Measurements from ENCODE around the gene UBASH3B. TPM values are rescaled to one million over a fixed set of nuclear protein-coding genes. Genes with fewer than 3 reads are reported as not detected.
"Not testable (repeated sequence)": the region's sequence is repeated elsewhere in the genome, so short reads cannot be mapped to it uniquely, and the experiment has no call there.

UBASH3B gene
- total RNA-seq, 1 experiment from 2014 or later: 81.9 TPM

GRCh38 chr11:122822241-122822640 is 166.7 kb downstream of the UBASH3B start:
- Histone ChIP-seq H3F3A (ENCODE audit: insufficient read depth, low read depth) (peaks cover 9% of the 10 kb centered on the region; the same call in 1 of the 2 replicates), H3K79me2 (ENCODE audit: low read depth) (no peaks in the 10 kb centered on the region), H3K4me1 (replicated peaks; ENCODE audit: insufficient read depth) (peaks cover 7% of the 10 kb centered on the region), H3K9me2 (ENCODE audit: insufficient read depth) (0 out of 2 replicates have a peak, but pooled peaks cover 3% of the 10 kb centered on the region), H4K20me1 (ENCODE audit: insufficient read depth) (no peaks in the 10 kb centered on the region), H3K9me3 (ENCODE audit: insufficient read depth, low read depth) (peaks cover 6% of the 10 kb centered on the region; the same call in 1 of the 2 replicates), H3K27me3 (ENCODE audit: insufficient read depth, low read depth) (no peaks in the 10 kb centered on the region), H2AFZ (no peak overlapping the region), H3K4me3 (no peak overlapping the region), H3K27ac (no peak overlapping the region), H3K4me2 (no peak overlapping the region), H3K36me3 (ENCODE audit: low read depth) (no peaks in the 10 kb centered on the region)
- ChIA-PET POLR2A (ENCODE audit: unreplicated experiment) (no interaction called here), CTCF (no interaction called here)
- no peak for TF ChIP-seq EZH2 (IDR thresholded peaks at IDR 0.05; ENCODE audit: low read depth)
- TF ChIP-seq, protein P1, sequence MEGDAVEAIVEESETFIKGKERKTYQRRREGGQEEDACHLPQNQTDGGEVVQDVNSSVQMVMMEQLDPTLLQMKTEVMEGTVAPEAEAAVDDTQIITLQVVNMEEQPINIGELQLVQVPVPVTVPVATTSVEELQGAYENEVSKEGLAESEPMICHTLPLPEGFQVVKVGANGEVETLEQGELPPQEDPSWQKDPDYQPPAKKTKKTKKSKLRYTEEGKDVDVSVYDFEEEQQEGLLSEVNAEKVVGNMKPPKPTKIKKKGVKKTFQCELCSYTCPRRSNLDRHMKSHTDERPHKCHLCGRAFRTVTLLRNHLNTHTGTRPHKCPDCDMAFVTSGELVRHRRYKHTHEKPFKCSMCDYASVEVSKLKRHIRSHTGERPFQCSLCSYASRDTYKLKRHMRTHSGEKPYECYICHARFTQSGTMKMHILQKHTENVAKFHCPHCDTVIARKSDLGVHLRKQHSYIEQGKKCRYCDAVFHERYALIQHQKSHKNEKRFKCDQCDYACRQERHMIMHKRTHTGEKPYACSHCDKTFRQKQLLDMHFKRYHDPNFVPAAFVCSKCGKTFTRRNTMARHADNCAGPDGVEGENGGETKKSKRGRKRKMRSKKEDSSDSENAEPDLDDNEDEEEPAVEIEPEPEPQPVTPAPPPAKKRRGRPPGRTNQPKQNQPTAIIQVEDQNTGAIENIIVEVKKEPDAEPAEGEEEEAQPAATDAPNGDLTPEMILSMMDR (conservative IDR thresholded peaks at IDR 0.05): no peak
- no TSS peak for BruUV-seq (replicated peaks)
- intact Hi-C loops (cut with micrococcal nuclease; ENCODE audit: unreplicated experiment): no loop called here
- DNase-seq: no peak

GRCh38 chr11:122823564-122823963 is 168.0 kb downstream of the UBASH3B start:
- CTCF ChIA-PET: interaction anchor here (0.6 kb wide), 1 partner anchor 23 kb away, joined by 3 read pairs; no protein-coding TSS in a partner anchor
- H3K9me3 ChIP-seq (ENCODE audit: insufficient read depth, low read depth): peaks cover 6% of the 10 kb centered on the region; the same call in 1 of the 2 replicates
- H3K27ac ChIP-seq: no peak overlapping the region
- no peaks in the 10 kb centered on the region for H3K4me1 ChIP-seq (replicated peaks; ENCODE audit: insufficient read depth)
- no peak overlapping the region for H2AFZ ChIP-seq
- intact Hi-C loops (cut with micrococcal nuclease; ENCODE audit: unreplicated experiment): no loop called here
- no peak for TF ChIP-seq EZH2 (IDR thresholded peaks at IDR 0.05; ENCODE audit: low read depth)
- TF ChIP-seq, protein P1 (conservative IDR thresholded peaks at IDR 0.05): no peak
- no TSS peak for BruUV-seq (replicated peaks)
- no peak overlapping the region for H3K4me3 ChIP-seq
- H3F3A ChIP-seq (ENCODE audit: insufficient read depth, low read depth): peaks cover 4% of the 10 kb centered on the region; the same call in 1 of the 2 replicates
- POLR2A ChIA-PET (ENCODE audit: unreplicated experiment): no interaction called here
- H3K79me2 ChIP-seq (ENCODE audit: low read depth): no peaks in the 10 kb centered on the region
- H3K27me3 ChIP-seq (ENCODE audit: insufficient read depth, low read depth): no peaks in the 10 kb centered on the region
- H3K4me2 ChIP-seq: no peak overlapping the region
- no peaks in the 10 kb centered on the region for H3K36me3 ChIP-seq (ENCODE audit: low read depth)
- no peaks in the 10 kb centered on the region for H4K20me1 ChIP-seq (ENCODE audit: insufficient read depth)
- DNase-seq: no peak
- no peaks in the 10 kb centered on the region for H3K9me2 ChIP-seq (ENCODE audit: insufficient read depth)

- peaks cover 35% of the 10 kb centered on the region for H3K4me1 ChIP-seq (replicated peaks; ENCODE audit: insufficient read depth)
- H3K4me2 ChIP-seq: peak overlapping the region; percentile 46; the same call in 1 of the 2 replicates
- H3K9me2 ChIP-seq (ENCODE audit: insufficient read depth); H4K20me1 ChIP-seq (ENCODE audit: insufficient read depth); CTCF ChIA-PET; H3K79me2 ChIP-seq (ENCODE audit: low read depth); H3K36me3 ChIP-seq (ENCODE audit: low read depth); POLR2A ChIA-PET (ENCODE audit: unreplicated experiment); intact Hi-C loops (cut with micrococcal nuclease; ENCODE audit: unreplicated experiment); H3K4me3 ChIP-seq; BruUV-seq (replicated peaks); H3K9me3 ChIP-seq (ENCODE audit: insufficient read depth, low read depth); DNase-seq; H3K27me3 ChIP-seq (ENCODE audit: insufficient read depth, low read depth); H2AFZ ChIP-seq: not testable (repeated sequence)
- H3K27ac ChIP-seq: peak overlapping the region; percentile 74; the same call in 1 of the 2 replicates
- peaks cover 15% of the 10 kb centered on the region for H3F3A ChIP-seq (ENCODE audit: insufficient read depth, low read depth)
Measured at GRCh38 chr11:122829371-122829770, 173.8 kb downstream of the UBASH3B start.

DNA sequence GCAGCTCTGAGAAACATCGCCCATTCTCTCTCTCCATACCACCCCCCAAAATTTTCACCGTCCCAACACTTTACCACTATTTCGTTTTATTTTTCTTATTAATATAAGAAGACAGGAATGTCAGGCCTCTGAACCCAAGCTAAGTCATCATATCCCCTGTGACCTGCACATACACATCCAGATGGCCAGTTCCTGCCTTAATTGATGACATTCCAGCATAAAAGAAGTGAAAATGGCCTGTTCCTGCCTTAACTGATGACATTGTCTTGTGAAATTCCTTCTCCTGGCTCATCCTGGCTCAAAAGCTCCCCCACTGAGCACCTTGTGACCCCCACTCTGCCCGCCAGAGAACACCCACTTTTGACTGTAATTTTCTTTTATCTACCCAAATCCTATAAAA is 176.8 kb downstream of the UBASH3B start:
- H4K20me1 ChIP-seq (ENCODE audit: insufficient read depth); H3K36me3 ChIP-seq (ENCODE audit: low read depth); H2AFZ ChIP-seq; H3K27me3 ChIP-seq (ENCODE audit: insufficient read depth, low read depth); POLR2A ChIA-PET (ENCODE audit: unreplicated experiment); DNase-seq; H3K79me2 ChIP-seq (ENCODE audit: low read depth); CTCF ChIA-PET; H3K4me2 ChIP-seq; intact Hi-C loops (cut with micrococcal nuclease; ENCODE audit: unreplicated experiment); H3K9me2 ChIP-seq (ENCODE audit: insufficient read depth); H3K4me3 ChIP-seq; H3K9me3 ChIP-seq (ENCODE audit: insufficient read depth, low read depth); BruUV-seq (replicated peaks): not testable (repeated sequence)
- peak overlapping the region; percentile 41; the same call in 1 of the 2 replicates for H3K27ac ChIP-seq
- peaks cover 15% of the 10 kb centered on the region for H3F3A ChIP-seq (ENCODE audit: insufficient read depth, low read depth)
- peaks cover 35% of the 10 kb centered on the region for H3K4me1 ChIP-seq (replicated peaks; ENCODE audit: insufficient read depth)

Data from PC-9 (cell line).